NCI-H2107 treated with DMSO at 0.1 percent for 48 hours (cell line): ENCODE measurements around the gene PSMB3.
A peak's percentile ranks its signal among the peaks of the same experiment; 100 is the strongest.
"Not testable (repeated sequence)": the region's sequence is repeated elsewhere in the genome, so short reads cannot be mapped to it uniquely, and the experiment has no call there.

Source experiments
- DNase-seq: peaks from one replicate; lab custom pipeline; 2025; ENCODE audit not compliant: unreplicated experiment; lab: John Stamatoyannopoulos, UW

The PSMB3 gene

DNA sequence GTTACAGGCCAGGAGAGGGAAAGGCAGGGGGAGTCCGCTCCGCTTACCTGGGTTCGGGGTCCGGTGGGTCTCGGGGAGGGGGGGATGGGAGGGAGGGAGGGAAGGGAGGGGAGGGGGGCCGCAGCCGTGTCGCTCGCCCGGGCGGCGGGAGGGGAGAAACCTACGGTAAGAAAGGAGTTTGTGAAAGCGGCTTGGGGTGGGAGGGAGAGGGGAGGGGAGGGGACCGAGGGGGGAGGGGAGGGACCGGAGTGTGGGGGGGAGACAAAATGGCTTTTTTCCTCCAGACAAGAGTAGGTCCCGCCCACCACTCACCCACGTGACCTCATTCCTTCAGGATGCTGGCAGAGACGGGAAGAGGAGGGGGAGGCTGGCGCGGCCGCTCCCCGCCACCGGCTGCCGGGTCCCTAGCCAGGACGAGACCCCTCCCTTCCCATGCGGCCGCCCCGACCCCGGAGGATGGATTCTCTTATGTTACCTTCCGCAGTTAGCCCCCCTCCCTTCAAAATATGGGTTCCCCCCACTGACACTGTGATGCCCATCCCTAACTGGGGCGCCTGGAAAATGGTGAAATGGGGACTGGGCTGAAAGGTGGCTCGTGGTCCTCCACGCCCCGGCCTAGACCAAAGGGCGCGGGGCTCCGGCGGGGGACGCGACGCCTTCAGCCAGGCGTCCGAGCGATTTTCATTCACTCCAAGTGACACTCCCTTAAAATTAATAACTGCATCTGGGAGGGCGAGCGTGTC is 4.2 kb upstream of the PSMB3 start, which contains the start of gene PCGF2:
PCGF2 (minus strand) TSS at position 188 of the 743 bp plus-strand sequence. CDS start 7,934 bp downstream, outside the sequence.
- peak; percentile 71 for DNase-seq

DNA sequence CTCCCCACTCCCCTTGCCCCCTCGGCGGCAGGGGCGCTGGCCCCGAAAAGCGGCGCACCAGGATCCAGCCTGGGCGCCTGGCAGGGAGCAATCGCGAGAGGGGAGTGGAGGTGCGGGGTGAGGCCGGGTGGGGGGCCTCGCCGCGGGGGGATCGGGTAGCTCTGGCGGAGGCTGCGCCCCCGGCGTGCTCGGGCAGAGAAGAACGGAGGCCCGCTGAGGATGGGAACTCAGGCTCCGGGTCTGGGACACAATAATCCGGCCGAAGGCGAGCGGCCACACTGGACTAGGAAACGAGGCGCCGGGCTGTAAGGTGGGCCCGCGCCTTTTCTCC is 3.7 kb upstream of the PSMB3 start:
- DNase-seq: no peak

DNA sequence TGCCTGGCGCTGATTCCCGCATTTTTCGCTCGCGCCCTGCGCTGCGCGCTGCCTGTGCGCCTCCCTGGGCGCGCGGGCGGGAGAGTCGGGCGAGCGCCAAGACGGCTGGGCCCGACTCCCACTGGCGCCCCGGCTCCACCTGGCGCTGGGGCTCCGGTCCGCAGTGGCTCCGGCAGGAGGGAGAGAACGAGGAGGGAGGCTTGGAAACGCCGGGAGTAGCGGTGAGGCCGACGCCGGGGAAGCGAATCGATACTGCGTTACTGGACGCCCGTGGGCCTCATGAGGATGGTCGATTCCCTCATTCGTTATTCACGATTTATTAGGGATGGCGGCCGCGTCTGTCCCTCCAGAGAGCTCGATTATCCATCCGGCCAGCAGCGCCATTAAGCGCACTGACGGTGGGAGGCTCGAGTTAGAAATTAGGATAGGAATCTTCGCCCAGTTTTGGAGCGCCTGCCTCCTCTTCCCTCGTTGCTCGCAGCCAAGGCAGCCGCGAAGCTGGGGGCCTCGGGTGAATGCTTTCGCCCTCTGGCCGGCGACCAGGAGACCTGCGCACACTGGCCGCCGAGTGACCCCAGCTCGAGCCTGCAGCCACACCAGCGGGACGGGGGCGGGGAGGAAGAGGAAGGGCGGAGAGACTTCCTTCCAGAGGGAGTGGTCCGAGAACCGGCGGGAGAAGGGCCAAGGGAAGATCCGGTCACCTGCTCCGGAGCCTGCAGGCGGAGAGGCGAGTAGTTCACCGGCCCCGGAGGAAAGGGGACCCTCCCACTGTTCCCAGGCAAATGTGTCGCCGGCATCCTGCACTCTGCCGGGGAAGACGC is 3.1 kb upstream of the PSMB3 start:
- no peak for DNase-seq

DNA sequence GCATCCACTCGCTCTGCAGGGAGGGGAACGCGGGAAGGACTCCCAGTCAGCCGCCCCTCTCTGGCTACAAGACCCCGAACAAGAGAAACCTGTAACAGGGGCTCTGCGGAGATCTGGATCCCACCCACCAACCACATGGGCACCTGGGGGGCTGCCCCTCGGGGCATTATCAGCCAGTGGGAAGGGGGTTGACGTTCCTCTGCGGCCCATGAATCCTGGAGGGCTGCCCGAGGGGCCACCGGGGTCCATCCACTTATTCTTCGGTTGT is 2.6 kb upstream of the PSMB3 start:
- no peak for DNase-seq

- peak; percentile 52 for DNase-seq
Measured at GRCh38 chr17:38750312-38751121, 2.0 kb upstream of the PSMB3 start.

- DNase-seq: peak; percentile 49
Measured at GRCh38 chr17:38751144-38751807, 1.3 kb upstream of the PSMB3 start.

GRCh38 chr17:38751808-38752307 is 683 bp upstream of the PSMB3 start:
- peak; percentile 74 for DNase-seq

DNA sequence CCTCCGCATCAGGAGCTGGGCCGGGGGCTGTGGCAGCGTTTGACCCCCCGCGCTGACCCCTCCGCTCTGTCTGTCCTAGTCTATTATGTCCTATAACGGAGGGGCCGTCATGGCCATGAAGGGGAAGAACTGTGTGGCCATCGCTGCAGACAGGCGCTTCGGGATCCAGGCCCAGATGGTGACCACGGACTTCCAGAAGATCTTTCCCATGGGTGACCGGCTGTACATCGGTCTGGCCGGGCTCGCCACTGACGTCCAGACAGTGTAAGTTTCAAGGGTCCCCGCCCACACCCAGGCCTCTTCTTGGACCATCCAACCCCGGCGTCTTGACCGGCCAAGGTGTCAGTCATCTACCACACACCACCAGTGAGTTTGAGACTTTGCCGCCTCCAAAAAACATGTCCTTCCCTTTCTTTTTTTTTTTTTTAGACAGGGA is 548 bp downstream of the PSMB3 start:
- no peak for DNase-seq

DNA sequence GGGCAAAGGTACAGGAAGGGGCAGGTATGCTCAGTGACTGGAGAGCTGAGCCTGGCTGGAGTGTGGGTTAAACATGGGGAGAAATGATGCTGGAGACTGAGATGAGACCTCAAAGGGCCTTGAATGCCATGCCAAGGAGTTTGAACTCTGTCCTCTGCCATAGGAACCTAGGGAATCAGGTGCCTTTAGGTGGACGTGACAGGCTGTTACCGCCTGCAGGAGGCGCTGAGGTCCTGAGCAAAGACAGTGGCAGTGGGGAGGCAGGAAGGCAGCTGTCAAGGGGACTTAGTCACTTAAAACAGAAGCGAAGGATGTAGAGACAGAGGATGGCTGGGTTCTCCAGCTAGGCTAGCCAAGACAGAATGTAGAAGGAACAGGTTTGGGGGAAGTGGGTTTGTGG is 9.1 kb downstream of the PSMB3 start:
- no peak for DNase-seq

- DNase-seq: no peak
Measured at GRCh38 chr17:38762231-38762630, 9.7 kb downstream of the PSMB3 start.

DNA sequence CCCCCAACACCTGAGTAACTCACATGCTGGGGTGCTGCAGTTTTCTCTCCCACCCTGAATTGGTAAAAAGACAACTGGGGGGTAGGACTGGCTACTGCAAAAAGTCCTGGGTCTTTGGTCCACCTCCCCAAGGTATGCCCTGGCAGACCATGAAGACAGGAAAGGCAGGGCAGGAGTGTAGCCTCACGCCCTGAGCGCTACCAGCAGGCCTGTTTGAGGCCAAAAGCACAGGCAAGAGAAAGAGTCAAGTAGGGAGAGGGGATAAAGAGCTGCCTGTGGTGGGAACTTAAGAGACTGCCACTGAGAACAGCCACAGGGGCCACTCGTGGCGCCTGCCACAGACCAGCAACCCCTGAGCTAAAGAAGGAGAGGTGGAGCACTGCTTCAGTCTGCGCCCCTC is 13.8 kb downstream of the PSMB3 start:
- no peak for DNase-seq

DNA sequence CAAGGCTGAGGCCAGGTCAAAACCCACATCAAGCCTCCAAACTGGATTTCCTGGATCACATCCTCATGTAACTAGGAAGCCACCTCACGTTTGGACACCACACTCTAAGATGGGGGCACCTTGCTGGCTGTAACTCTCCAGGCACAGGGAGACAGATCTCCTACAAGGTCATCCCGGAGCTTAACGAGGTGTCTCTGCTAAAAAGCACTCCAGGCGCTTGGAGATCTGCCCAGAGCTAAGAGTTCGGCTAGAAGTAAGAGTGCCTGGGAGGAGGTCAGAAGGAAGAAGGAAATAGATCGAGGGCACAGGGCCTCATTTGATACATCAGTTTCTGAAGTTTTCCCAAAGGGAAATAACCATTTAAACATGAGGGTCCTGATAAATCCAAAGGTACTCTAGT is 15.9 kb downstream of the PSMB3 start:
- no peak for DNase-seq

DNA sequence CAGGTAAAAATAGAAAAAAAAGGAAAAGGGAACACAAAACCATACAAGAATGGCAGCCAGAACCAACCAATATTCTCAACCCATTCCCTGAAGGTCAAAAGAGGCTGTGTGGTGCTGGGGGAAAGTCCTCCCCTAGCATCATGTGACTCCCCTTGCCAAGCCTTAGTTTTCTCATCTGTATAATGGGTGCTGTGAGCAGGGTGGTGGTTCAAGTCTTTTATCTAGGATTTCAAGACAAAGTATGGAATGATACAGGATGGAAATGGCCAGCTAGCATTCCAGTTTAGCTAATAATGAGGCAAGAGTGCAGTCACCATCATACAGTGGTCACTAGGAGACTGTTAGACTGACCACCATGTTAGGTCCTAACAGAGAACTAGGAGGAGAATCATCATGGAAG is 20.7 kb downstream of the PSMB3 start:
- DNase-seq: no peak

DNA sequence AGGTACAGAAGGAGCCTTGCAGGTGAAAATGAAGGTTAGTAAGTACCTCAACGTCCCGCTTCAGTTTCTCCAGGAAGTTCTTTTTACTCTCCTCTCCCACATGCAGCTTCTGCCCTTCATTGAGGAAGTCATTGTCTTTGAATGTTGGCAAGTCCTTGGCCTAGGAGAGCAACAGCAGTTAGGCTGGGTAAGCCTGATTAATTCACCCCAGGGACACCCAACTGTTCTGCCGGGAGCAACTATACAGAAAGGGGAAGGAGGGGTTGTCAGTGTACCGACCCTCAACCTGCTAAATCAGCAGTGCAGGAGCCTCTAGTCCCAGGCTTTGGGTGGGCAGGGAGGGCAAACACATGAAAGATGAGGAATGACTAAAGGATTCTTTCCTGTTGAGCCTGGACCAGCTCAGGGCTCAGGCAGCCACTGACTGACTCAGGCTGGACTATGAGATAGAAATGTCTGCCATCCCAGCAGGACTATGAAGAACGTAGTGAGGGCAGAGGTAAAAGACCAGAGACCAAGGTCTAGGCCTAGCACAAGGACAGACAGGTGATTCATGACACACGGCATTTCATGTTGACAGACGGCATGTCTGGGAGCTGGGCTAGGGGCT is 25.2 kb downstream of the PSMB3 start:
- DNase-seq: no peak

- DNase-seq: no peak
Measured at GRCh38 chr17:38779965-38780752, 27.6 kb downstream of the PSMB3 start.

GRCh38 chr17:38783227-38783626 is 30.7 kb downstream of the PSMB3 start:
- DNase-seq: no peak

DNA sequence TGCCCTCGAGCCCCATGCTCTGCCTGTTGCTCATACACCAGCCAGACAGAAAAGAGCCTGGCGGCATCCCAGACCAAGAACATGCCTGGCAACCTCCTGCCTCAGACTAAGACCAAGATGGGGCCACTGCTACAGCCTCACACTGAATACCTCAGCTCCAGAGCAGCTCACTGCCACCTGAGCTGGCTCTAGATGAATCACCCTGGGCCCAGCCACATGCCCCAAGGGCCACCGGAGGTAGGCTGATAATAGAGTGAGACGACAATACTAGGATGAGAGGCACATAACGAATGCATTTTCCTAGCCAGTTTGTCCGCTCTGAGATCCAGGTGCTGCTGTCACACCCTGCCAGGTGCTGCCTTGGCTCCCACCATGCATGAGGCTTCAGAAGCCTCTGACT is 33.8 kb downstream of the PSMB3 start:
- no peak for DNase-seq

DNA sequence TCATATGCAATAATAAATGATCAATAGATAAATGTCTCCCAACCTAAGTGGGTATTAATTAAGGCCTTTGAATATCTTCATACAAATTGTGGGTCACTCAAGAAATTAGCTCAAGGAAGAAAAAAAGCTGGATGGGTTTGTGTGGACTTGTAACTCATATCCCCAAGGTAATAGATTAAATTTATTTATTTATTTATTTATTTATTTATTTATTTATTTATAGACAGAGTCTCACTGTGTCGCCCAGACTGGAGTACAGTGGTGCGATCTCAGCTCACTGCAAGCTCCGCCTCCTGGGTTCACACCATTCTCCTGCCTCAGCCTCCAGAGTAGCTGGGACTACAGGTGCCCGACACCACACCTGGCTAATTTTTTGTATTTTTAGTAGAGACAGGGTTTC is 35.5 kb downstream of the PSMB3 start:
- DNase-seq: not testable (repeated sequence)

GRCh38 chr17:38789185-38789584 is 36.6 kb downstream of the PSMB3 start:
- DNase-seq: no peak

DNA sequence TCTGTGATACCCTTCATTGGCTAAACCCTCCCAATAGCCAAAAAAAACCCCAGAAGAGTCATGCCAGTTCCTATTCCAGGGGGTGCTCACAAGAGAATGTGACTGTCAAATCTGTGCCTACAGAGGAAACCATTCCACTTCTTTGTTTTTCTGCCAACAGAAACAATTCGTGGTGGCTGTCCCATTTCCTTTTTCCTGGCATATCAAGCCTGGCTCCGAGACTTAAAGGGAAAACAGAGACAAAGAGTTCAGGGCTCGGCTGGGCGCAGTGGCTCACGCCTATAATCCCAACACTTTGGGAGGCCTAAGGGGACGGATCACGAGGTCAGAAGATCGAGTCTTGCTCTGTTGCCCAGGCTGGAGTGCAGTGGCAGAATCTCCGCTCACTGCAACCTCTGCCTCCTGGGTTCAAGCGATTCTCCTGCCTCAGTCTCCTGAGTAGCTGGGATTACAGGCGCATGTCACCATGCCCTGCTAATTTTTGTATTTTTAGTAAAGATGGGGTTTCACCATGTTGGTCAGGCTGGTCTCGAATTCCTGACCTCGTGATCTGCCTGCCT is 37.7 kb downstream of the PSMB3 start:
- not testable (repeated sequence) for DNase-seq
